Measurements from ENCODE around the gene SYNC.
"Not testable (repeated sequence)": the region's sequence is repeated elsewhere in the genome, so short reads cannot be mapped to it uniquely, and the experiment has no call there.

The SYNC gene

DNA sequence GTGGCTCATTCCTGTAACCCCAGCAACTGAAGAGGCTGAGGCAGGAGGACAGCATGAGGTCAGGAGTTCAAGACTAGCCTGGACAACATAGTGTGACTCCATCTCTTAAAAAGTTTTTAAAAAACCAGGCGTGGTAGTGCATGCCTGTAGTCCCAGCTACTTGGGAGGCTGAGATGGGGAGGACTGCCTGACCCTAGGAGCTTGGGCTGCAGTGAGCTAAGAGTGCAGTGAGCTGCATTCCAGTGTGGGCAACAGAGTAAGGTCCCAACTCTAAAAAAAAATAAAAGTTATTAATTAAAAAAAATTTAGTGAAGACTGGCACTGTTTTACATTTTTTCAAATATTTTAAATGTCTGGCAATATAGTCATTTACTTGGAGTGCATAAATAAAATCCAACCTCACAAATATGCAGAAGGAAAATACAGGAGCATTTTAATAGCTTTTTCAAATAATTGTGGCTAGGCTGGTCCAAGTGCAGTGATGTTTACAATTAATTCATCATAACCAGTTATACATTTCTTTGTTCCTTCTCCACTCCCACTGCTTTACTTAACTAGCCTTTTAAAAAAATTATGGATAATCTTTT is 63.0 kb downstream of the SYNC start:
- DNase-seq: no peak

GRCh38 chr1:32636914-32637645 is 65.5 kb downstream of the SYNC start:
- no peak for DNase-seq

DNA sequence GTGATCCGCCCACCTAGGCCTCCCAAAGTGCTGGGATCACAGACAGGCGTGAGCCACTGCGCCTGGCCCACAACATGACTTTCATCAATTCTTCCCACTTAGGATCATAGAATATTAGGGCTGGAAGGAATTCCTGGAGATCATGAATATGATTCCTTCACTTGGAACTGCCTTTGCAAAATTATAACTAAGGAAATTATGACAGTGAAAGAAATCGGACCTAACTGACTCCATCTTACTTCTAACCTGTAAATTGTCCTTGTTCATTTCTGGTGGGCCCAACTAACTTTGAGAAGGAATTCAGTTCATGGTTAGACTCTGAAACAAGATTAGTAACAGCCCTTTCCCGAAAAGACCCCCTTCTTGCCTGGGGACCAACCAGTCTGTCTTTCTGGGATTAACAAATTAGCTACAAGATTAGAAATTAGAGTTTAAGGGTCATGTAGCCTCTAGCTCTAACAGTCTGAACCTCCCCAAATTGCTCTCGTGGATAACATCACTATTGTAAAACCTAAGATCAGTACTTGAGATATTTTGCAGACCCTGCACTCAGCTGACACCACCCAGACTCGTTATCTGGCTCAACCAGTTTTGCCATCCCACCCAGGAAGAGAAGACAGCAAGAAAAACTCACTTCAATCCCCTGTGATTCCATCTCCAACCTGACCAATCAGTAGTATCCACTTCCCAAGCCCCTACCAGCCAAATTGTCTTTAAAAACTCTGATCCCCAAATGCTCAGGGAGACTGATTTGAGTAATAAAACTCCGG is 66.9 kb downstream of the SYNC start:
- no peak for DNase-seq

- no peak for DNase-seq
Measured at GRCh38 chr1:32632829-32633228, 69.7 kb downstream of the SYNC start.

DNA sequence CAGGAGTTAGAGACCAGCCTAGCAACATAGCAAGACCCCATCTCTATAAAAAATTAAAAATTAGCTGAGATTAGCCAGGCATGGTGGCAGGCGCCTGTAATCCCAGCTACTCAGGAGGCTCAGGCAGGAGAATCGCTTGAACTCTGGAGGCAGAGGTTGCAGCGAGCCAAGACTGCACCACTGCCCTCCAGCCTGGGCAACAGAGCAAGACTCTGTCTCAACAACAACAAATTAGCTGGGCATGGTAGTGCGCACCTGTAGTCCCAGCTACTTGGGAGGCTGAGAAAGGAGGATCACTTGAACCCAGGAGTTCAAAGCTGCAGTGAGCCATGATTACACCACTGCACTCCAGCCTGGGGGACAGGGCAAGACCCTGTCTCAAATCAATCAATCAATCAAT is 72.4 kb downstream of the SYNC start:
- not testable (repeated sequence) for DNase-seq

All from NCI-H226 (cell line).